Left lung (tissue), 10 donors: Measurements from ENCODE around the gene GPR137C. TPM values are rescaled to one million over a fixed set of nuclear protein-coding genes. Genes with fewer than 3 reads are reported as not detected.

Experiments used
- ATAC-seq: fragments of 200-7000 bp; cut with Tn5 transposase; one replicate; pipeline ENCODE4 v1.9.1; 2020; ENCODE audit warnings: moderate library complexity
- DNase-seq, 4 donors: peaks; one replicate each; pipeline ENCODE4 v3.0.0-alpha.2; 2013 to 2020
- H3K27ac ChIP-seq, 2 donors: fragments of 200-600 bp; sonication (generic) in 1 of 2; one replicate each; pipeline versions ENCODE4 v1.5.0 to v1.8.0; 2020 to 2021
- H3K27me3 ChIP-seq, 2 donors: fragments of 200-600 bp; sonication (generic) in 1 of 2; one replicate each; pipeline versions ENCODE4 v1.5.0 to v1.8.0; 2020 to 2021
- H3K36me3 ChIP-seq, 2 donors: fragments of 200-600 bp; sonication (generic) in 1 of 2; one replicate each; pipeline versions ENCODE4 v1.5.0 to v1.8.0; 2020 to 2021
- H3K4me1 ChIP-seq, 2 donors: fragments of 200-600 bp; one replicate each; pipeline ENCODE4 v1.8.0; 2021
- H3K4me3 ChIP-seq, 2 donors: fragments of 200-600 bp; sonication (generic) in 1 of 2; one replicate each; pipeline versions ENCODE4 v1.5.0 to v1.8.0; 2020 to 2021; ENCODE audit warnings: mild to moderate bottlenecking in 1 of 2
- H3K9me3 ChIP-seq, 2 donors: fragments of 200-600 bp; sonication (generic) in 1 of 2; one replicate each; pipeline versions ENCODE4 v1.5.0 to v1.8.0; 2020 to 2021
- CTCF ChIP-seq, 2 donors: fragments of 200-600 bp; sonication (generic) in 1 of 2; IDR thresholded peaks; one replicate each; pipeline versions ENCODE4 v1.5.0 to v1.8.0; 2021; ENCODE audit warnings: antibody characterized with exemption in 2 of 2
- intact Hi-C, 2 donors: fragments of 100-400 bp; cut with DNase I; formaldehyde crosslinking; loops; one replicate each; pipeline versions ENCODE4 v1.11.2 to v1.14.2; 2022
- polyA plus RNA-seq, 6 donors: library from polyadenylated mRNA; unstranded; fragments of 120-200 nt; gene quantifications; one replicate each; pipeline ENCODE4 v1.2.1, GENCODE V29; 2013; ENCODE audit not compliant: insufficient read length in 6 of 6
- total RNA-seq, 2 donors: library from RNA; stranded (reverse); fragmentation: NEBNext Ultra II Directional; extraction: Animal tissue kit (Norgen Biotek cat#: 25700); gene quantifications; one replicate each; pipeline ENCODE4 v1.2.1, GENCODE V29; 2021
- donor health status: DM: no; HTN: yes; CAD: no.
- donor health status: DM: no; HTN: no; CAD: no.

The GPR137C gene
- total and polyA plus RNA-seq, 8 donors = 1.8 to 7.6 (median 6.9) TPM

GRCh38 chr14:52522581-52523345 is 29.9 kb upstream of the GPR137C start:
- intact Hi-C loops = no loop called here
- Histone ChIP-seq H3K9me3 (no peaks in the 10 kb centered on the region), H3K27me3 (no peaks in the 10 kb centered on the region), H3K27ac (no peak overlapping the region), H3K4me3 (no peak overlapping the region), H3K36me3 (no peaks in the 10 kb centered on the region), H3K4me1 (no peaks in the 10 kb centered on the region)
- TF ChIP-seq CTCF (IDR thresholded peaks at IDR 0.05) = no peak
- ATAC-seq (no peak), DNase-seq (no peak)

GRCh38 chr14:52527052-52527451 is 25.6 kb upstream of the GPR137C start:
- DNase-seq (no peak), ATAC-seq (no peak)
- H3K36me3 ChIP-seq = no peaks in the 10 kb centered on the region
- H3K4me1 ChIP-seq = no peaks in the 10 kb centered on the region
- no peak overlapping the region for H3K27ac ChIP-seq
- intact Hi-C loops = no loop called here
- no peaks in the 10 kb centered on the region for H3K9me3 ChIP-seq
- H3K4me3 ChIP-seq = no peak overlapping the region
- no peaks in the 10 kb centered on the region for H3K27me3 ChIP-seq
- TF ChIP-seq CTCF (IDR thresholded peaks at IDR 0.05) = no peak

- no peak overlapping the region for H3K27ac ChIP-seq
- ATAC-seq (no peak), DNase-seq (no peak)
- H3K4me1 ChIP-seq = no peaks in the 10 kb centered on the region
- H3K36me3 ChIP-seq = peaks cover 0 to 24% of the 10 kb centered on the region in 2 donors
- no peaks in the 10 kb centered on the region for H3K9me3 ChIP-seq
- intact Hi-C loops = no loop called here
- no peak overlapping the region for H3K4me3 ChIP-seq
- H3K27me3 ChIP-seq = no peaks in the 10 kb centered on the region
- no peak for TF ChIP-seq CTCF (IDR thresholded peaks at IDR 0.05)
Measured at GRCh38 chr14:52531481-52531880, 21.2 kb upstream of the GPR137C start.

GRCh38 chr14:52536269-52536668 is 16.4 kb upstream of the GPR137C start:
- intact Hi-C loops = no loop called here
- TF ChIP-seq CTCF (IDR thresholded peaks at IDR 0.05) = no peak
- Histone ChIP-seq H3K27me3 (no peaks in the 10 kb centered on the region), H3K27ac (no peak overlapping the region), H3K36me3 (peaks cover 0 to 25% of the 10 kb centered on the region in 2 donors), H3K9me3 (no peaks in the 10 kb centered on the region), H3K4me3 (no peak overlapping the region), H3K4me1 (no peaks in the 10 kb centered on the region)
- ATAC-seq = no peak
- DNase-seq = no peak

GRCh38 chr14:52538623-52539022 is 14.0 kb upstream of the GPR137C start:
- H3K4me1 ChIP-seq = no peaks in the 10 kb centered on the region
- intact Hi-C loops = no loop called here
- no peak for TF ChIP-seq CTCF (IDR thresholded peaks at IDR 0.05)
- H3K4me3 ChIP-seq = no peak overlapping the region
- H3K27ac ChIP-seq = no peak overlapping the region
- H3K27me3 ChIP-seq = no peaks in the 10 kb centered on the region
- peaks cover 0 to 25% of the 10 kb centered on the region in 2 donors for H3K36me3 ChIP-seq
- H3K9me3 ChIP-seq = no peaks in the 10 kb centered on the region
- DNase-seq (no peak), ATAC-seq (no peak)
